Trophoblast cell (in vitro differentiated cells and primary cell): Measurements from ENCODE around the gene HNRNPH1.

Experiments
- DNase-seq, 2 donors: peaks; one replicate each; pipeline ENCODE4 v3.0.0-alpha.2; 2016
- H2AFZ ChIP-seq: 2 replicates; pipeline ENCODE4 v1.6.1; 2013; ENCODE audit warnings: low read length, moderate library complexity, mild to moderate bottlenecking; ENCODE audit not compliant: insufficient read depth, poor library complexity
- H2AK5ac ChIP-seq: 2 replicates; pipeline ENCODE4 v1.6.1; 2013; ENCODE audit warnings: mild to moderate bottlenecking, low read length
- H2BK120ac ChIP-seq: 2 replicates; pipeline ENCODE4 v1.6.1; 2013; ENCODE audit warnings: low read length, mild to moderate bottlenecking, moderate library complexity; ENCODE audit not compliant: insufficient read depth, poor library complexity
- H2BK12ac ChIP-seq: 2 replicates; pipeline ENCODE4 v1.6.1; 2013; ENCODE audit warnings: mild to moderate bottlenecking, low read length, moderate library complexity
- H2BK5ac ChIP-seq: 2 replicates; pipeline ENCODE4 v1.6.1; 2013; ENCODE audit warnings: low read length, low read depth, moderate library complexity, mild to moderate bottlenecking; ENCODE audit not compliant: poor library complexity
- H3K14ac ChIP-seq: 2 replicates; pipeline ENCODE4 v1.6.1; 2013; ENCODE audit warnings: mild to moderate bottlenecking, low read length
- H3K18ac ChIP-seq: 2 replicates; pipeline ENCODE4 v1.6.1; 2013; ENCODE audit warnings: mild to moderate bottlenecking, low read length
- H3K23ac ChIP-seq: 2 replicates; pipeline ENCODE4 v1.6.1; 2013; ENCODE audit warnings: low read length
- H3K27ac ChIP-seq: 2 replicates; pipeline ENCODE4 v1.5.1; 2013; ENCODE audit warnings: low read depth, mild to moderate bottlenecking, inconsistent platforms, low read length, moderate library complexity
- H3K27me3 ChIP-seq: 2 replicates; pipeline ENCODE4 v1.6.1; 2013; ENCODE audit warnings: inconsistent platforms, mild to moderate bottlenecking, low read length, moderate library complexity; ENCODE audit not compliant: insufficient read depth
- H3K36me3 ChIP-seq, 2 experiments: 1 replicate in 1 of 2; 2 replicates in 1 of 2; pipeline ENCODE4 v1.6.1; 2013; ENCODE audit warnings: low read length in 2 of 2, mild to moderate bottlenecking in 2 of 2, moderate library complexity in 1 of 2; ENCODE audit not compliant: insufficient read depth in 2 of 2, control insufficient read depth in 1 of 2
- H3K4ac ChIP-seq: 2 replicates; pipeline ENCODE4 v1.6.1; 2013; ENCODE audit warnings: low read depth, mild to moderate bottlenecking, low read length, moderate library complexity
- H3K4me1 ChIP-seq, 2 experiments: 1 replicate in 1 of 2; 2 replicates in 1 of 2; pipeline ENCODE4 v1.6.1; 2013; ENCODE audit warnings: low read length in 2 of 2, mild to moderate bottlenecking in 2 of 2, moderate library complexity in 1 of 2; ENCODE audit not compliant: insufficient read depth in 2 of 2, control insufficient read depth in 1 of 2
- H3K4me2 ChIP-seq: 2 replicates; pipeline ENCODE4 v1.6.1; 2013; ENCODE audit warnings: inconsistent platforms, mild to moderate bottlenecking, low read length, moderate library complexity
- H3K4me3 ChIP-seq: 2 replicates; pipeline ENCODE4 v1.5.1; 2013; ENCODE audit warnings: mild to moderate bottlenecking, low read depth, low read length, inconsistent platforms
- H3K79me1 ChIP-seq: one replicate; pipeline ENCODE4 v1.6.1; 2013; ENCODE audit warnings: low read length
- H3K79me2 ChIP-seq: 2 replicates; pipeline ENCODE4 v1.6.1; 2013; ENCODE audit warnings: low read length, mild to moderate bottlenecking; ENCODE audit not compliant: control insufficient read depth, insufficient read depth, poor library complexity
- H3K9ac ChIP-seq: 2 replicates; pipeline ENCODE4 v1.6.1; 2013; ENCODE audit warnings: mild to moderate bottlenecking, low read length
- H3K9me3 ChIP-seq: 2 replicates; pipeline ENCODE4 v1.6.1; 2013; ENCODE audit warnings: low read depth, mild to moderate bottlenecking, control low read depth, inconsistent platforms, low read length; ENCODE audit not compliant: insufficient read depth
- H4K12ac ChIP-seq: 2 replicates; pipeline ENCODE4 v1.6.1; 2013; ENCODE audit warnings: low read depth, mild to moderate bottlenecking, low read length, moderate library complexity
- H4K8ac ChIP-seq: 2 replicates; pipeline ENCODE4 v1.6.1; 2013; ENCODE audit warnings: low read depth, mild to moderate bottlenecking, low read length, moderate library complexity
- H4K91ac ChIP-seq: one replicate; pipeline ENCODE4 v1.6.1; 2013; ENCODE audit warnings: low read depth, mild to moderate bottlenecking, low read length, moderate library complexity
- WGBS: extraction: QIAGEN DNeasy Blood & Tissue Kit; methylation state at CpG from one replicate; pipeline ENCODE4 v1.1.7; 2013; ENCODE audit warnings: missing lambda C conversion rate; ENCODE audit not compliant: insufficient read length, insufficient coverage; ENCODE audit errors: extremely low coverage; 5-methylcytosine and 5-hydroxymethylcytosine counted together

Gene HNRNPH1

DNA sequence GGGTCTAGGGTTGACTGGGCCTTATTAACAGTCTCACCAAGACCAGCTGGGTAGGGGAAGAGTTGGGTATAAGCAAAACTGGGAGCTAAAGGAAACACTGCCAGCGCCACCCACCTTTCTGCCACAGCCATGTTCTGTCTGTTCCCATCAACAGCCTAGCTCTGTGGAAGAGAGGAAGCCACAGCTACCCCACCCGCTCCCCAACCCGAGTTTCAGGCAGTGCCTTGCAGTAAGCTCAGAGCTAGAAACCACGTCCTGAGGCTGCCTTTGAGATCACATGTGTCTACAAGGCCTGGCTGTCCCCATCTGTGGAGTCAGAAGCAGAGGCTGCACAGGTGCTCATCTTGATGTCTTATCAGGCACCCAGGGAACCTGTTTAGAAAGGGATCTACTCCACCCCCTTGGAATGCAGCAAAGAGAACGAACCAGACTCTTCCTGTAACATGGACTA, 15.3 kb downstream of the HNRNPH1 start:
- H3K23ac ChIP-seq: no peak overlapping the region
- DNase-seq: peak in 1 of 2 donors; percentile 42
- H3K9me3 ChIP-seq: no peaks in the 10 kb centered on the region
- H4K91ac ChIP-seq: no peak overlapping the region
- H3K4me1 ChIP-seq: no peaks in the 10 kb centered on the region
- no peak overlapping the region for H3K18ac ChIP-seq
- H3K9ac ChIP-seq: no peak overlapping the region
- no peaks in the 10 kb centered on the region for H3K79me1 ChIP-seq
- H3K4me2 ChIP-seq: no peak overlapping the region
- no peak overlapping the region for H4K8ac ChIP-seq
- no peak overlapping the region for H2BK120ac ChIP-seq
- WGBS: no CpG with 5 or more reads among the region's 5 CpGs
- peaks cover 58 to 80% of the 10 kb centered on the region in 2 experiments for H3K36me3 ChIP-seq
- H4K12ac ChIP-seq: no peak overlapping the region
- H2BK5ac ChIP-seq: no peak overlapping the region
- H3K27ac ChIP-seq: no peak overlapping the region
- H3K4ac ChIP-seq: no peak overlapping the region
- no peak overlapping the region for H3K4me3 ChIP-seq
- no peaks in the 10 kb centered on the region for H3K79me2 ChIP-seq
- H2AFZ ChIP-seq: no peak overlapping the region
- H2BK12ac ChIP-seq: no peak overlapping the region
- H3K14ac ChIP-seq: no peak overlapping the region
- H2AK5ac ChIP-seq: no peak overlapping the region
- no peaks in the 10 kb centered on the region for H3K27me3 ChIP-seq

DNA sequence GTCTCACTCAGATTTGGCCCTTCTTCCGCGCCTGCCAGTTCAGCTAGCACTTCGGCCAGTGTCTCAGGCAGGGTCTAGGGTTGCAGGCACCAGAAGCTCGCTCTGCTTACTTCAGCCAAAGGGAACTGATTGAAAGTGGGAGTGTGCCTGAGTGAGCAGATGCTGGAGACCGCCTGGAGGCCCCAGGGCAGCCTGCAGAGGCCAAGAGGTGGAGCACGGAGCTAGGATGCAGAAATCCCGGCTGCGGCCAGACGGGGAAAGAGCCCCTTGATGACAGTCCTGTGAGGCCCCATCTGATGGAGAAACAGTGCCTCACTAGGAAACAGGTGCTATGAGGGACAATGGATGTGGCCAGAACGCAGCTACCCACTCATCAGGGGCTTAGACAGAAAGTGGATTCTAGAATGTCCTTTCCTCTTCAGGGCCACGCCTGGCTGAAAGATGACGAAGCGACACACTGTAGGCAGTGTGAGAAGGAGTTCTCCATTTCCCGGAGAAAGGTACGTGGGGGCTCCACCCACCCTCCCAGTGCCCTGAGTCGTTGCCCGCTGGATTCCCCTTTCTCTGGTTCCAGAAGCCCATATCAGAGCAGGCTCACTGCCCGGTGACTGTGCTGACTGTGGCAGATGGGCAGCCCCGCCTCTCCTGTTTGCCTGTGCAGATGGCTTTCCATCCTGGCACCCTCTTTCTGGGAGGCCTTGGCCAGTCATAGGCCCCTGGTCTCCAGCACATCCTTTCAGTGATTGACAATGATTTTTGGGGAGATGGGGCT, 16.1 kb downstream of the HNRNPH1 start:
- Histone ChIP-seq H3K9ac (no peak overlapping the region), H4K8ac (no peak overlapping the region), H3K14ac (no peak overlapping the region), H3K18ac (no peak overlapping the region), H3K23ac (no peak overlapping the region), H3K27ac (no peak overlapping the region), H3K27me3 (no peaks in the 10 kb centered on the region), H2AFZ (no peak overlapping the region), H3K79me2 (no peaks in the 10 kb centered on the region), H3K4me3 (no peak overlapping the region), H4K12ac (no peak overlapping the region), H2BK5ac (no peak overlapping the region), H2BK120ac (no peak overlapping the region), H3K9me3 (no peaks in the 10 kb centered on the region), H3K79me1 (no peaks in the 10 kb centered on the region), H3K4me1 (no peaks in the 10 kb centered on the region), H2BK12ac (no peak overlapping the region), H2AK5ac (no peak overlapping the region), H3K4ac (no peak overlapping the region), H3K36me3 (peaks cover 57 to 77% of the 10 kb centered on the region in 2 experiments), H3K4me2 (no peak overlapping the region), H4K91ac (no peak overlapping the region)
- WGBS: no CpG with 5 or more reads among the region's 19 CpGs
- no peak for DNase-seq

DNA sequence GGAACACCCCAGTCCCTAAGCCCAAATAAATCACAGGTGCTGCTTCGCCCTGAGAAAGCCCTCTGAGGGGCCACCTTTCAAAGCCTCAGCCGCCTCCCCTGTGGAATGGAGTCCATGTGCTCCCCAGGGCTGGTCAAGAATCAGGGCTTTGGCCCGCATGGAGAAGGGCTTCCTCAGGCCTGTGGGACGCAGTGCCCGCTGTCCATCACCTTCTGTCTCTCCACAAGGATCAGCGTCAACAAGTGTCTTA, 16.6 kb downstream of the HNRNPH1 start:
- no peak overlapping the region for H3K4me2 ChIP-seq
- H2BK12ac ChIP-seq: no peak overlapping the region
- H3K4me3 ChIP-seq: no peak overlapping the region
- no CpG with 5 or more reads among the region's 6 CpGs for WGBS
- no peak overlapping the region for H3K18ac ChIP-seq
- H2BK5ac ChIP-seq: no peak overlapping the region
- H2AFZ ChIP-seq: no peak overlapping the region
- no peak overlapping the region for H3K27ac ChIP-seq
- H3K9me3 ChIP-seq: no peaks in the 10 kb centered on the region
- no peak overlapping the region for H2BK120ac ChIP-seq
- no peak overlapping the region for H3K4ac ChIP-seq
- peaks cover 58 to 80% of the 10 kb centered on the region in 2 experiments for H3K36me3 ChIP-seq
- H3K79me1 ChIP-seq: no peaks in the 10 kb centered on the region
- H4K8ac ChIP-seq: no peak overlapping the region
- no peak overlapping the region for H2AK5ac ChIP-seq
- H3K27me3 ChIP-seq: no peaks in the 10 kb centered on the region
- no peak overlapping the region for H3K23ac ChIP-seq
- no peak overlapping the region for H3K14ac ChIP-seq
- H3K79me2 ChIP-seq: no peaks in the 10 kb centered on the region
- no peak overlapping the region for H4K91ac ChIP-seq
- no peak overlapping the region for H4K12ac ChIP-seq
- H3K4me1 ChIP-seq: no peaks in the 10 kb centered on the region
- H3K9ac ChIP-seq: no peak overlapping the region
- no peak for DNase-seq

DNA sequence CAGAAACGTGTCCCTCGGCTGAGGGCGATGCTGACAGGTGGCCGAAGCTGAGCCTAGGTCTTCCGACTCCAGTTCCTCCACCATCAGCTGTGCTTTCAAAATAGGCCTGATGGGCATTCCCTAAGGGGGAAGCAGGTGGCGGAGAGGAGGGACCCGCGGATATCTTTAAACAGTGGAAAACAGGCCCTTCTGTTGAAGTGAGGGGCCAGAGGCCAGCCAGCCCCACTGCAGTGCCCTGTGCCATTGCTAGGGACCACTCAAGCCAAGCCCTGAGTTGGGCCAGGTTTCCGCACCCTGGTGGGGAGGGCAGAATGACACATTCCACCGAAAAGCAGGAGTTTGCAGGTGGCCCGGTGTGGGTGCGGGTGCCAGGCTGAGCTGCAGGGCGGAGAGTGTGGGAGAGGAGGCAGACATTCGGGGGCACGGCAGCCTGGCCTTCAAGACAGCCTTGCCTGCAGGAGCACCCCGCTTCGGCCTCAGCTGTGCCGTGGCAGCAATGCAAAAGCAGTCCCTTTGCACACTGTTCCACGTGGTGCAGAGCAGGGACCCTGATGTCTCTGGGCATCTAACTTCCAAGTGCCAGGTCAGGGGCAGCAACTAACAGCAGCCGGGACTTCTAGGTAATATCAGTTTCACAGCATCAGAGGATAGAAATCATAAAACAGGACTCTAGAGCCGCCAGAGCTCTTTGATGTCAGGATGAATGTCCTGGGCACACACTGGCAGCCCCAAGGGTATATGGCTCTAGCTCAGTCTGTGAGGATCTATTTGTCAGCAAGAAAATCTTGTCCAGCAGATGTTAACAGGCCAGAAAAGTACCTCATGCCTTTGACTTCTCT, 17.2 kb downstream of the HNRNPH1 start:
- Histone ChIP-seq H2BK12ac (no peak overlapping the region), H2AK5ac (no peak overlapping the region), H3K27ac (no peak overlapping the region), H4K91ac (no peak overlapping the region), H3K9ac (no peak overlapping the region), H2BK120ac (no peak overlapping the region), H3K79me2 (no peaks in the 10 kb centered on the region), H3K9me3 (no peaks in the 10 kb centered on the region), H4K8ac (no peak overlapping the region), H3K79me1 (no peaks in the 10 kb centered on the region), H3K23ac (no peak overlapping the region), H3K4me3 (no peak overlapping the region), H3K14ac (no peak overlapping the region), H3K36me3 (peaks cover 57 to 76% of the 10 kb centered on the region in 2 experiments), H2BK5ac (no peak overlapping the region), H3K4me1 (no peaks in the 10 kb centered on the region), H2AFZ (no peak overlapping the region), H3K4ac (no peak overlapping the region), H3K18ac (no peak overlapping the region), H3K27me3 (no peaks in the 10 kb centered on the region), H3K4me2 (no peak overlapping the region), H4K12ac (no peak overlapping the region)
- WGBS: no CpG with 5 or more reads among the region's 21 CpGs
- no peak for DNase-seq
